Mesodermal cell (in vitro differentiated cells): ENCODE data around the gene MAGEB4.

Experiments
- H3K27ac ChIP-seq: 2 replicates; pipeline ENCODE4 v1.7.0; 2013; ENCODE audit warnings: mild to moderate bottlenecking, low read depth, low read length, moderate library complexity; ENCODE audit not compliant: severe bottlenecking
- H3K36me3 ChIP-seq: 2 replicates; pipeline ENCODE4 v1.7.1; 2013; ENCODE audit warnings: mild to moderate bottlenecking, low read length, moderate library complexity; ENCODE audit not compliant: control insufficient read depth, insufficient read depth
- H3K4me1 ChIP-seq: one replicate; pipeline ENCODE4 v1.7.1; 2013; ENCODE audit warnings: mild to moderate bottlenecking, low read length; ENCODE audit not compliant: insufficient read depth, control insufficient read depth, poor library complexity, severe bottlenecking
- H3K4me3 ChIP-seq: 2 replicates; pipeline ENCODE4 v1.7.0; 2013; ENCODE audit warnings: low read length, control low read depth, mild to moderate bottlenecking; ENCODE audit not compliant: insufficient read depth, poor library complexity, severe bottlenecking; ENCODE audit errors: extremely low read depth
- H3K9me3 ChIP-seq: 2 replicates; pipeline ENCODE4 v1.7.1; 2013; ENCODE audit warnings: mild to moderate bottlenecking, low read length, moderate library complexity; ENCODE audit not compliant: control insufficient read depth
- WGBS, 2 experiments: methylation state at CpG; one replicate each; pipeline ENCODE4 v1.1.5; 2013; ENCODE audit warnings: missing lambda C conversion rate in 2 of 2; ENCODE audit not compliant: insufficient coverage in 2 of 2; 5-methylcytosine and 5-hydroxymethylcytosine counted together

MAGEB4 gene

DNA sequence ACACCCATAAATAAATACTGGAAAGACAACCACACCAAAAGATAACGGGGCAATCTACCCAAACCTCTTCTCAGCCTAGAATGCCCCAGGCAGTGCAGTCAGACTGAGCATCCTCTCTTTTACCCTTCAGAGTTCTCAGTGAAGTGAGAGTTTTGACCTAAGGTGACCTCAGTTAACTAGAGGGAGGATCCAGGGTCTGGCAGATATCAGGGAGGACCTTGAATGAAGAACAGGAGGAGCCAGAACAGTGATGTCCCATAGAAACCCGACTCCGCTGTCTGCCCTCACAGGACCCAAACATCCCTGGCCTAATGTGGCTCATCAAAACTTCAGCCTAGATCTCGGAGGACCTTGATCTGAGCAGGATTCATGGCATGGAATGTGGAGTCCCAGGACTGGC, 11.4 kb upstream of the MAGEB4 start, which contains the start of gene MAGEB3:
Gene MAGEB3, plus strand, starts transcription at position 263 of the 400 bp plus-strand sequence. CDS start 5,268 bp downstream, outside the sequence.
- no peaks in the 10 kb centered on the region for H3K4me1 ChIP-seq

DNA sequence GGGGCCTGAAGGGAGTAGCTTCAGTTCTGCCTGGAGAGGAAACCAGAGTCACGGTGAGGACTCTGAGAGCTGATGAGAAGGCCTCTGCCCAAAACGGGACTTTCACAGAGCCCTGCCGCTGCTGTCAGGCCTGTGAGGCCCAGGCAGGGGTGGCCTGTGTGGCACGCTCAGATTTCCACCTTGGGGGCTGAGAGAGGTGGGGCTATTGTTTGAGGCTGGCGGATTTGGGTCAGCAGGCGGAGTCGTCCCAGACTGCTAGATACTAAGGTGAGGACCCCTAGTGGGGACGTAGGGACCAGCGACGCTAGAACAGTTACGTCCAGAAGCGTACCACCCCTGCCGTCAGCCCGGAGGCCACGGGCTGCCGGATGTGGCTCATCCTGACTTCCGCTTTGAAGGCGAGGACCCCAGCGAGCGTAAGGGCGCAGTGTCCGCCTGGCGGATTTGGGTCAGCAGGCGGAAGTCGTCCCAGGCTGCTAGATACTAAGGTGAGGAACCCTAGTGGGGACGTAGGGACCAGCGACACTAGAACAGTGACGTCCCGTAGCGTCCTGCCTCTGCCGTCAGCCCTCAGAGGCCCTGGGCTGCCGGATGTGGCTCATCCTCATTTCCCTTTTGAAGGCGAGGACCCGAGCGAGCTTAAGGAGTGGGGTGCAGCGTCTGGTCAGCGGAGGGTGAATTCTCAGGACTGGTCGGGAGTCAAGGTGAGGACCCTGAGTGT, 5.1 kb downstream of the MAGEB4 start, which contains the start of gene MAGEB1:
Gene MAGEB1, plus strand, starts transcription at position 378 of the 721 bp plus-strand sequence. CDS start 3,348 bp downstream, outside the sequence.
- no peak within 1 kb of the TSS for H3K4me3 ChIP-seq
- H3K4me1 ChIP-seq, result no peaks in the 10 kb centered on the region
- no peaks in the 10 kb centered on the region for H3K9me3 ChIP-seq
- no peaks in the 10 kb centered on the region for H3K36me3 ChIP-seq
- 87 to 92% methylated on average over 7 to 22 of the region's 38 CpGs for WGBS, 2 experiments
- no peak within 1 kb of the TSS for H3K27ac ChIP-seq

More for the DNA sequence above, 11.4 kb upstream of the MAGEB4 start, which contains the start of gene MAGEB3:
- no peaks in the 10 kb centered on the region for H3K9me3 ChIP-seq
- no peak within 1 kb of the TSS for H3K27ac ChIP-seq
- 94% methylated on average over 2 of the region's 4 CpGs; no CpG with 5 or more reads in 1 of the 2 experiments for WGBS, 2 experiments
- no peaks in the 10 kb centered on the region for H3K36me3 ChIP-seq
- H3K4me3 ChIP-seq, result no peak within 1 kb of the TSS

DNA sequence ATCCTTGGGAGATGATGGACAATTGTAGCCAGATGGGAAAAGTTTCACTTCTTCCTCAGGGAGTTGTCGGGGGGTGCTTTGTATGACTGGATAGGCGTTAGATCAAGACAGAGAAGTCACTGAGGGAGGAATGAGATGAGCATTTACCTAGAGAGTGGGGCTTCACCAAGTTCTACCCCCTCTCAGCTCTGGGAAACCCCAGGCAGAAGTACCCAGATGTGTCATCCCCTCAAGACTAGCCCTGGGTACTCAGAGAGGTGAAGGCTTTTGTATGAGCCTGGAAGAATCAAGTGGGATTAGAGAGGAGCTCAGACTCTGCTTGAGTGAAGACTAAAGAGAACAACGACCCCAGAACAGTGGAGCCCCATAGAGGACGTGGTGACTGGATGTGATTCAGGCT, 7.1 kb downstream of the MAGEB4 start:
- Histone ChIP-seq H3K9me3 (no peaks in the 10 kb centered on the region), H3K36me3 (no peaks in the 10 kb centered on the region), H3K4me3 (no peak overlapping the region), H3K4me1 (no peaks in the 10 kb centered on the region), H3K27ac (no peak overlapping the region)
- WGBS, 2 experiments, result 95% methylated on average over 4 of the region's 4 CpGs; no CpG with 5 or more reads in 1 of the 2 experiments

DNA sequence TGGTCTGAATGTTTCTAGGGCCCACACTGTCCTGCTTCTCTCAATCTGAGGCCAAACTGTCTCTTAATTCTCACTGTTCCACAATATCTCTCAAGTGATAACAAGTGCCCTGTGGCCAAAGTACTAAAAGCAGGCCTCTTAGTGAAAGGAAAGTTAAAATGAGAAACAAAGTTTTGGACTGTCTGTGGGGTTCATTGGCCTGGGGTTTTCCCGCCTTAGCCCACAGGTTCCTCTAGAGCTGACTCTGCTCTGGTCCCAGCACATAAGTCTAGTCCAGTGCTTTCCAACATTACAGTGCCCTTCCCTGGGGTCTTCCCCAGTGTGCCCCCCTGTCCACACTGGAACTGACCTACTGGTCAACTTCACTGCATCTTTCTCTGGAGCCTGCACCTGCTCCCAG, 11.5 kb downstream of the MAGEB4 start:
- Histone ChIP-seq H3K9me3 (no peaks in the 10 kb centered on the region), H3K36me3 (no peaks in the 10 kb centered on the region), H3K4me1 (no peaks in the 10 kb centered on the region), H3K4me3 (no peak overlapping the region), H3K27ac (no peak overlapping the region)
- WGBS, 2 experiments, result no CpG with 5 or more reads among the region's 1 CpG

DNA sequence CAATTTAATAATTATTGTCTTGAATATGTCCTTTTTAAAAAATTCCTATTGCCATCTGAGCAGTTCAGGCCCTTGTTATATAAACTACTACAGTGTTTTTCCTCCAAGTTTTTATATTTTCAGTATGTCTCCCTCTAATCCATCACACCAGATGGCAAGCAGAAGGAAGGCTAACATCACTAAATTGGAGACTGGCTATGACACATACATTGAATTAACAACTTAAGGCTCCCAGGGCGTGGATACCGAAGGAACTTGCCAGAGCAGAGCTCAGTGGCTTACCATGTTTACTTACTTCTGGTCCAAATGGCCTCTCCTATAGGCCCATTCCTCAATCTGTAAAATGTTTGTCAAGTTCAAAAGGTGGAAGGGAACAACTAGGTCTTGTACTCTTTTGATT, 18.1 kb downstream of the MAGEB4 start:
- Histone ChIP-seq H3K9me3 (no peaks in the 10 kb centered on the region), H3K4me3 (no peak overlapping the region), H3K36me3 (no peaks in the 10 kb centered on the region), H3K4me1 (no peaks in the 10 kb centered on the region), H3K27ac (no peak overlapping the region)
- WGBS, 2 experiments, result no CpG with 5 or more reads among the region's 2 CpGs

DNA sequence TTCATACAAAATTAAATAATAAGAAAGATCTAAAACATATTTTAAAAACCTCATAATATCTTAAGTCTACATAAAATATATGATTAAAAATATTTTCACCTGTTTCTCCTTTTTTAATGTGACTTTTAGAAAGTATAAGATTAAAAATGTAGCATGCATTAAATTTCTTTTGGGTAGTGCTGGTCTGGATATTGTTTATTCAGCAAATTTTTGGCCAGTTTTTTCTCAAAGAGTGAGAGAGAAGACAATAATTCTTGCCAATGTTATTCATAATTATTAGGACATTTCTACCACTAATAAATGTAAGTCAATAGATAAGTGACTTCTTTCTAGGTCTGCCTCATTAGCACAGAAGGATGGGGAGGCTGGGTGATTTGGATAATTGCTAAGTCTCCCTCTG, 19.2 kb downstream of the MAGEB4 start:
- Histone ChIP-seq H3K9me3 (no peaks in the 10 kb centered on the region), H3K4me1 (no peaks in the 10 kb centered on the region), H3K36me3 (no peaks in the 10 kb centered on the region), H3K4me3 (no peak overlapping the region), H3K27ac (no peak overlapping the region)

DNA sequence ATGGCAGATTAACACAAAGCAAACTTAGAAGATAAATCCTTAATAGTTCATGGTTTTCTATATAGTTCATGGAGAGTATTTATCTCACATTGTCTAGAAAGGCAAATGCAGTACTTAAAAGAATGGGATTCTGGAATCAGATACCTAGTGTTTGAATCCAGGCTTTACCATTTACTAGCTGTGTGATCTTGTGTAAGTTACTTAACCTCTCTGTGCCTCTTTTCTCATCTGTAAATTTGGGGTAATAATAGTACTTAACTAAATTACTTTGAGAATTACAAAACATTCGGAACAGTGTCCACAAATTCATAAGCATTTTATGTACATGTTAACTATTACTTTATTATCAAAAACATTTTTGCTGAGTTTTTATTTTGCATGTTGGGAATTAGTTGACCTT, 21.0 kb downstream of the MAGEB4 start:
- H3K4me1 ChIP-seq, result no peaks in the 10 kb centered on the region
- no peak overlapping the region for H3K4me3 ChIP-seq
- no CpG with 5 or more reads among the region's 1 CpG for WGBS, 2 experiments
- H3K9me3 ChIP-seq, result no peaks in the 10 kb centered on the region
- no peaks in the 10 kb centered on the region for H3K36me3 ChIP-seq
- no peak overlapping the region for H3K27ac ChIP-seq

DNA sequence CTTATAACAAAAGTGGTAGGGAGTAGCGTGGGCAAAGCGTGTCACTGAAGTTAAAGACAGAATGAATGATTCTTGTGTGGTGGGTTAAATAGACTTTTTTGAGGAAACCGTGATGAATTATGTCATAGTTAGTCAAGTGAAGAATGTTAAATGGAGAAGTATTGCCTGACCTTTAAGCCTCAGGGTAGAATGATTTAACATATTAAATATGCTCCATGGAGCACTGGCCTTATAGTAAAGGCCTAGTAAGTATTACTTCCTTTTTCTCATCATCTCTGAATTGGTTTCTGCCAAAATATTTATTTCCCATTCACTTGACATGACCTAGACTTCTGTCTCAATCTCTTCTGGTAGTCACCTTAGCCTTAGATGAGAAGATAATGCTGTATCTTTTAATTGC, 28.8 kb downstream of the MAGEB4 start:
- Histone ChIP-seq H3K4me1 (no peaks in the 10 kb centered on the region), H3K27ac (no peak overlapping the region), H3K9me3 (no peaks in the 10 kb centered on the region), H3K36me3 (no peaks in the 10 kb centered on the region), H3K4me3 (no peak overlapping the region)
- WGBS, 2 experiments, result 93% methylated on average over 3 of the region's 3 CpGs; no CpG with 5 or more reads in 1 of the 2 experiments

DNA sequence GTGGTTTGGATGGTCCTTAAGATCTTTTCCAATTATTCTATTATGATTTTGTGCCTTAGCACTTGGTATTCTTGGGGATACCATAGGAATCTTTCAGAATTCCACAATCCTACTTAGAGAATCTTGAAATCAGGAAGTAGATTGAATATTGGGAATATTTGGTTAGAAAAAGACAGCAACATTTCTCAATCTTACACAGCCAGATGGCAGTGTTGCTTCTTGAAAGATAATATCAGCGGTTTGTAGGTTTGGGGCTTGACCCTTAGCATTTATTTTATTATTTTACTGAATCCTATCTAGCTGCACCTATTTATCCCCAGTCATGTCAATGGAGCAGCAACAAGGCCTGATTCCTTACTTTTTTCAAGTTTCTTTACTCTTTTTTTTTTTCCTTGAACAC, 33.7 kb downstream of the MAGEB4 start:
- no peak overlapping the region for H3K4me3 ChIP-seq
- no peaks in the 10 kb centered on the region for H3K4me1 ChIP-seq
- H3K36me3 ChIP-seq, result no peaks in the 10 kb centered on the region
- no peaks in the 10 kb centered on the region for H3K9me3 ChIP-seq
- H3K27ac ChIP-seq, result no peak overlapping the region
- no CpG with 5 or more reads among the region's 1 CpG for WGBS, 2 experiments

DNA sequence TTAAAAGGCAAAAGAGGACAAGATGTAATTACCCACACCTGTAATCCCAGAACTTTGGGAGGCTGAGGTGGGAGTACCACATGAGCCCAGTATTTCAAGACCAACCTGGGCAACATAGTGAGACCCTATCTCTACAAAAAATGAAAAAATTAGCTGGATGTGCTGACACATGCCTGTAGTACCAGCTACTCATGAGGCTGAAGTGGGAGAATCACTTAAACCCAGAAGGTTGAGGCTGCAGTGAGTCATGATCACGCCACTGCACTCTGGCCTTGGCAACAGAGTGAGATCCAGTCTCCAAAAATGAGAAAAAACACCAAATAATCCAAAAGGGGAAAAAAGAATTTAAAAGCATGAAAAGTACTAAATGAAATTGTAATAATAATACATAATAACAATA, 36.6 kb downstream of the MAGEB4 start:
- WGBS, 2 experiments, result no CpG with 5 or more reads among the region's 1 CpG
- Histone ChIP-seq H3K4me3 (no peak overlapping the region), H3K4me1 (no peaks in the 10 kb centered on the region), H3K27ac (no peak overlapping the region), H3K36me3 (no peaks in the 10 kb centered on the region), H3K9me3 (no peaks in the 10 kb centered on the region)

DNA sequence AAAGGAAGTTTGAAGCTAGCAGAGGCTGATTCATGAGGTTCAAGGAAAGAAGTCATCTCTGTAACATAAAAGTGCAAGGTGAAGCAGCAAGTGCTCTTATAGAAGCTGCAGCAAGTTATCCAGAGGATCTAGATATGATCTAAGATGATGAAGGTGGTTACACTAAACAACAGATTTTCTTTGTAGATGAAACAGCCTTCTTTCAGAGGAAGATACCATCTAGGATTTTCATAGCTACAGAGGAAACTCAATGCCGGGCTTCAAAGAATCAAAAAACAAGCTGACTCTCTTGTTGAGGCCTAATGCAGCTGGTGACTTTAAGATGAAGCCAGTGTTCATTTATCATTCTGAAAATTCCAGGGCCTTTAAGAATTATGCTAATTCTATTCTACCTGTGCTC, 38.6 kb downstream of the MAGEB4 start:
- H3K9me3 ChIP-seq, result no peaks in the 10 kb centered on the region
- no peak overlapping the region for H3K27ac ChIP-seq
- 100% methylated on average over 1 of the region's 1 CpG; no CpG with 5 or more reads in 1 of the 2 experiments for WGBS, 2 experiments
- H3K4me1 ChIP-seq, result peaks cover 9% of the 10 kb centered on the region
- H3K36me3 ChIP-seq, result no peaks in the 10 kb centered on the region
- no peak overlapping the region for H3K4me3 ChIP-seq
